Measurements from ENCODE around the gene ARHGEF1.
"Not testable (repeated sequence)": the region's sequence is repeated elsewhere in the genome, so short reads cannot be mapped to it uniquely, and the experiment has no call there.

ARHGEF1 gene

DNA sequence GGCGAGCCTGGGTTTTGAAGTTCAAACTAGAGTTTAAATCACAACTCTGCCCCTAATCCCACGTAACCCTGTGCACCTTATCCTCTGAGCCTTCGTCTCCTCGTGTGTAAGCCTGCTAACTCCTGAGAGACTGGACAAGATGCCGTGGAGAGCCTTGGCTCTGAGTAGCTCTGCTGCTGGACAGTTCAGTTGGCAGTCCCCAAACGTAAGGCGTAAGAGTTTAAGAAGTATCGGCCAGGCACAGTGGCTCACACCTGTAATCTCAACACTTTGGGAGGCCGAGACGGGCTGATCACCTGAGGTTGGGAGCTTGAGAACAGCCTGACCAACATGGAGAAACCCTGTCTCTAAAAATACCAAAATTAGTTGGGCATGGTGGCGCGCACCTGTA is 10.6 kb upstream of the ARHGEF1 start:
- Histone ChIP-seq H3K4me3 (ENCODE audit: low read depth in 1 of 2, low read length in 2 of 2) (no peak overlapping the region; a peak in 1 of 4 replicates), H3K4me1 (ENCODE audit: insufficient read depth, low read length) (peaks cover 99% of the 10 kb centered on the region), H3K27ac (ENCODE audit: low read length) (peak overlapping the region; percentile 98), H4K20me1 (ENCODE audit: insufficient read depth, low read length) (peaks cover 43% of the 10 kb centered on the region), H3K9me3 (ENCODE audit: insufficient read depth, low read length, severe bottlenecking) (no peaks in the 10 kb centered on the region), H3K27me3 (ENCODE audit: insufficient read depth, low read length, poor library complexity) (no peaks in the 10 kb centered on the region), H3K36me3 (ENCODE audit: insufficient read depth, low read length) (peaks cover 58% of the 10 kb centered on the region), H3K9ac (ENCODE audit: low read depth, low read length) (peak overlapping the region; percentile 48), H2AFZ (ENCODE audit: low read depth, low read length) (no peak overlapping the region), H3K4me2 (ENCODE audit: insufficient read depth, low read length) (0 out of 2 replicates have a peak overlapping the region, but pooled peaks have one; percentile 39), H3K79me2 (ENCODE audit: insufficient read depth, low read length) (peaks cover 34% of the 10 kb centered on the region)
- TF ChIP-seq EZH2 (IDR thresholded peaks at IDR 0.05; ENCODE audit: borderline replicate concordance, low read depth, low read length, severe bottlenecking), result no peak
- TF ChIP-seq, protein P1, sequence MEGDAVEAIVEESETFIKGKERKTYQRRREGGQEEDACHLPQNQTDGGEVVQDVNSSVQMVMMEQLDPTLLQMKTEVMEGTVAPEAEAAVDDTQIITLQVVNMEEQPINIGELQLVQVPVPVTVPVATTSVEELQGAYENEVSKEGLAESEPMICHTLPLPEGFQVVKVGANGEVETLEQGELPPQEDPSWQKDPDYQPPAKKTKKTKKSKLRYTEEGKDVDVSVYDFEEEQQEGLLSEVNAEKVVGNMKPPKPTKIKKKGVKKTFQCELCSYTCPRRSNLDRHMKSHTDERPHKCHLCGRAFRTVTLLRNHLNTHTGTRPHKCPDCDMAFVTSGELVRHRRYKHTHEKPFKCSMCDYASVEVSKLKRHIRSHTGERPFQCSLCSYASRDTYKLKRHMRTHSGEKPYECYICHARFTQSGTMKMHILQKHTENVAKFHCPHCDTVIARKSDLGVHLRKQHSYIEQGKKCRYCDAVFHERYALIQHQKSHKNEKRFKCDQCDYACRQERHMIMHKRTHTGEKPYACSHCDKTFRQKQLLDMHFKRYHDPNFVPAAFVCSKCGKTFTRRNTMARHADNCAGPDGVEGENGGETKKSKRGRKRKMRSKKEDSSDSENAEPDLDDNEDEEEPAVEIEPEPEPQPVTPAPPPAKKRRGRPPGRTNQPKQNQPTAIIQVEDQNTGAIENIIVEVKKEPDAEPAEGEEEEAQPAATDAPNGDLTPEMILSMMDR (IDR thresholded peaks at IDR 0.05; ENCODE audit: borderline replicate concordance, extremely low read depth, low read length, poor library complexity, severe bottlenecking), result no peak
- DNase-seq, result no peak
- no peak for ATAC-seq (ENCODE audit: insufficient read depth, low read depth)

DNA sequence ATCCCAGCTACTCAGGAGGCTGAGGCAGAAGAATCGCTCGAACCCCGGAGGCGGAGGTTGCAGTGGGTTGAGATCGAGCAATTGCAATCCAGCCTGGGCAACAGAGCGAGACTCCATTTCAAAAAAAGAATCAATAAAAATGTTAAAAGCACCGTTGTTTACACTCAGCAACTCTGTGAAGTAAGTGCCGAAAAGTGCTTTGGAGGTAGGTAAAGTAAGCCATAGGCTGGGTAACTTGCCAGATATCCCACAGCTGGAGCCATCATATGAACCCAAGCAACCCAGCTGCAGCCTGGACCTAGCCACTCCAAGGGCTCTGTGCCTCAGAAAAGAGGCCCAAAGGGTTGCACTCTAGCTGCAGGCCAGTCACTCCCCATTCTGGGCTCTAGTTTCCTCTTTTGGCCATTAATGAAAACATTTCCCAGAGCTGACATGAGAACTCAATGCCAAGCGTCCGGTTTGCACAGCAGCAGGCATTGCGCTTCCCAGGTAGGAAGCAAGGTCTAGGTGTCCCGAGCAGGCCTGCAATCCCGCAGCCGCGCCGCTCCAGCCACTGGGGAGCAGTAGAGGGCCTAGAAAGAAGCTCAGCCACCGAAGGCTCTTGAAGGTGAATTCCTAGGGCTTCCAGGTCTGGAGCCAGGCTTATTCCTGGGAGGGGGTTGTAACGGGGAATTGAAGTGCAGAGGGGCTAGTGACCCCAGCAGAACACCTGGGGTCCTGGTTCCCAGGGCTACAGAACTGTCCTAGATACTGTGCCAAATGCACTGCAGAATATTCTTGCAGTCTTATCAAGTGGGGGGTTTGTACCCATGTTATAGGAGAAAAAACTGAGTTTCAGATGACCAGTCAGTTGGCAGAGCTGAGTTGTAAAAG is 10.0 kb upstream of the ARHGEF1 start:
- ATAC-seq (ENCODE audit: insufficient read depth, low read depth) (no peak), DNase-seq (peak; percentile 72)
- no peak overlapping the region for H3K4me3 ChIP-seq (ENCODE audit: low read depth in 1 of 2, low read length in 2 of 2)
- H3K36me3 ChIP-seq (ENCODE audit: insufficient read depth, low read length), result peaks cover 58% of the 10 kb centered on the region
- H3K27me3 ChIP-seq (ENCODE audit: insufficient read depth, low read length, poor library complexity), result no peaks in the 10 kb centered on the region
- 0 out of 2 replicates have a peak overlapping the region, but pooled peaks have one; percentile 48 for H3K9ac ChIP-seq (ENCODE audit: low read depth, low read length)
- H3K27ac ChIP-seq (ENCODE audit: low read length), result peak overlapping the region; percentile 98
- H3K4me1 ChIP-seq (ENCODE audit: insufficient read depth, low read length), result peaks cover 99% of the 10 kb centered on the region
- H2AFZ ChIP-seq (ENCODE audit: low read depth, low read length), result no peak overlapping the region
- no peak for TF ChIP-seq EZH2 (IDR thresholded peaks at IDR 0.05; ENCODE audit: borderline replicate concordance, low read depth, low read length, severe bottlenecking)
- TF ChIP-seq, protein P1 (IDR thresholded peaks at IDR 0.05; ENCODE audit: borderline replicate concordance, extremely low read depth, low read length, poor library complexity, severe bottlenecking), result peak; percentile 91
- H3K4me2 ChIP-seq (ENCODE audit: insufficient read depth, low read length), result no peak overlapping the region; the same call in 1 of the 2 replicates
- H3K79me2 ChIP-seq (ENCODE audit: insufficient read depth, low read length), result peaks cover 34% of the 10 kb centered on the region
- peaks cover 37% of the 10 kb centered on the region for H4K20me1 ChIP-seq (ENCODE audit: insufficient read depth, low read length)
- H3K9me3 ChIP-seq (ENCODE audit: insufficient read depth, low read length, severe bottlenecking), result no peaks in the 10 kb centered on the region

DNA sequence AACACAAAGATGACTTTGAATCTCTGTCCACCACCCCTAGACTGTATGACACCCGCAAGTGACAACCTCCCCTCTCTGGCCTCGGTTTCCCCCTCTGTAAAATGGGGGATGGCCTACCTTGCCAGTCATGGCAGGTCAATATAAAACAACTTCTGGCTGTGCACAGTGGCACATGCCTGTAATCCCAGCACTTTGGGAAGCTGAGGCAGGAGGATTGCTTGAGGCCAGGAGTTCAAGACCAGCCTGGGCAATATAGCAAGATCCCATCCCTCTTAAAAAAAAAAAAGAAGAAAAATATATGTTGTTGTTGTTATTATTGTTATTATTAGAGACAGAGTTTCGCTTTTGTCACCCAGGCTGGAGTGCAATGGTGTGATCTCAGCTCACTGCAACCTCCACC is 7.0 kb upstream of the ARHGEF1 start:
- Histone ChIP-seq H3K4me1 (ENCODE audit: insufficient read depth, low read length) (peaks cover 97% of the 10 kb centered on the region), H3K4me2 (ENCODE audit: insufficient read depth, low read length) (peak overlapping the region; percentile 52), H3K36me3 (ENCODE audit: insufficient read depth, low read length) (peaks cover 57% of the 10 kb centered on the region), H3K9ac (ENCODE audit: low read depth, low read length) (peak overlapping the region; percentile 83), H3K27ac (ENCODE audit: low read length) (peak overlapping the region; percentile 98), H4K20me1 (ENCODE audit: insufficient read depth, low read length) (peaks cover 17% of the 10 kb centered on the region), H3K4me3 (ENCODE audit: low read depth in 1 of 2, low read length in 2 of 2) (peak overlapping the region in 1 of 2 experiments; percentile 44; a peak in 2 of 4 replicates), H3K79me2 (ENCODE audit: insufficient read depth, low read length) (peaks cover 33% of the 10 kb centered on the region)
- not testable (repeated sequence) for ATAC-seq (ENCODE audit: insufficient read depth, low read depth); H3K27me3 ChIP-seq (ENCODE audit: insufficient read depth, low read length, poor library complexity); H3K9me3 ChIP-seq (ENCODE audit: insufficient read depth, low read length, severe bottlenecking); DNase-seq; H2AFZ ChIP-seq (ENCODE audit: low read depth, low read length)
